ENCODE data around the gene ZNF512. TPM values are rescaled to one million over a fixed set of nuclear protein-coding genes. Genes with fewer than 3 reads are reported as not detected.
"Not testable (repeated sequence)": the region's sequence is repeated elsewhere in the genome, so short reads cannot be mapped to it uniquely, and the experiment has no call there.

The ZNF512 gene
- total and polyA plus RNA-seq, 2 donors (not counting 1 experiment from before 2014, with no cell fraction given) = 33.3 to 72.3 TPM

DNA sequence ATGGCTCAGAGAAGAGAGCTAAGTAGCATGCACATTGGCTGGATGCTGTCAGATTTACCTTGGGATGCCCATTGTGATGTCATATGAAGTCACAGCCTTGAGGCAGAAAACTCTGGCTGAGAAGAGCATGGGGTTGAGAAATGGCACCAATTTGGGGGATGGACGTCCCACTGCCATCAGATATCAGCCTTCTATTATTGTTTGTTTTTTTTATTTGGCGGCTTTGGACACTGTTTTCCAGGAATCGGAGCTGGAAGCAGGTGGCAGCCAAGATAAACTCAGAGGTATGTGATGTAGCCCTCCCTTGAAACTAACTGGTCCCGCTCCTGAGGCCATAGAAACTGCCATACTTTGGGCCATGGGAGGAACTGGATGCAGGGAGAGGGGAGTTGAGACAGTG is 45.6 kb upstream of the ZNF512 start:
- Histone ChIP-seq H3K4me3 (ENCODE audit: control extremely low read depth in 1 of 5, extremely low read depth in 1 of 5, insufficient read depth in 1 of 5, low read depth in 2 of 5, low read length in 4 of 5) (no peak overlapping the region), H3K27ac (ENCODE audit: low read length in 2 of 2) (no peak overlapping the region), H3K9ac (ENCODE audit: low read length) (no peak overlapping the region), H2AFZ (ENCODE audit: insufficient read depth, low read depth, low read length, poor library complexity, severe bottlenecking) (no peak overlapping the region), H4K20me1 (ENCODE audit: control insufficient read depth, insufficient read depth, low read length, poor library complexity, severe bottlenecking) (no peaks in the 10 kb centered on the region), H3K79me2 (ENCODE audit: control insufficient read depth, insufficient read depth, low read length) (no peaks in the 10 kb centered on the region), H3K36me3 (replicated peaks in 1 of 2; ENCODE audit: control extremely low read depth in 1 of 2, control insufficient read depth in 1 of 2, extremely low read depth in 1 of 2, insufficient read depth in 2 of 2, low read length in 1 of 2) (no peaks in the 10 kb centered on the region), H3K27me3 (replicated peaks in 1 of 4; ENCODE audit: control extremely low read depth in 1 of 4, control insufficient read depth in 3 of 4, insufficient read depth in 4 of 4, low read length in 3 of 4) (peaks cover 0 to 3% (median 0%) of the 10 kb centered on the region in 4 experiments), H3K4me2 (replicated peaks; ENCODE audit: low read depth, low read length, poor library complexity, severe bottlenecking) (no peak overlapping the region), H3K9me3 (ENCODE audit: control extremely low read depth in 1 of 3, control insufficient read depth in 2 of 3, insufficient read depth in 1 of 3, low read length in 2 of 3) (no peaks in the 10 kb centered on the region), H3K4me1 (ENCODE audit: control insufficient read depth in 2 of 2, insufficient read depth in 2 of 2, low read length in 2 of 2) (no peaks in the 10 kb centered on the region)
- H3K4me3 Mint-ChIP-seq = no peak overlapping the region
- ATAC-seq (ENCODE audit: low read depth) (no peak), DNase-seq (no peak)
- ChIA-PET POLR2A (no interaction called here), CTCF (no interaction called here)
- intact Hi-C loops (cut with micrococcal nuclease) = no loop called here
- no peak overlapping the region for H3K27ac Mint-ChIP-seq
- 100% methylated on average over 1 of the region's 4 CpGs for WGBS (ENCODE audit: insufficient coverage)
- H3K4me1 Mint-ChIP-seq = no peaks in the 10 kb centered on the region
- peaks cover 29% of the 10 kb centered on the region for H3K27me3 Mint-ChIP-seq
- no peaks in the 10 kb centered on the region for H3K9me3 Mint-ChIP-seq (ENCODE audit: insufficient read depth)
- TF ChIP-seq, protein P1, sequence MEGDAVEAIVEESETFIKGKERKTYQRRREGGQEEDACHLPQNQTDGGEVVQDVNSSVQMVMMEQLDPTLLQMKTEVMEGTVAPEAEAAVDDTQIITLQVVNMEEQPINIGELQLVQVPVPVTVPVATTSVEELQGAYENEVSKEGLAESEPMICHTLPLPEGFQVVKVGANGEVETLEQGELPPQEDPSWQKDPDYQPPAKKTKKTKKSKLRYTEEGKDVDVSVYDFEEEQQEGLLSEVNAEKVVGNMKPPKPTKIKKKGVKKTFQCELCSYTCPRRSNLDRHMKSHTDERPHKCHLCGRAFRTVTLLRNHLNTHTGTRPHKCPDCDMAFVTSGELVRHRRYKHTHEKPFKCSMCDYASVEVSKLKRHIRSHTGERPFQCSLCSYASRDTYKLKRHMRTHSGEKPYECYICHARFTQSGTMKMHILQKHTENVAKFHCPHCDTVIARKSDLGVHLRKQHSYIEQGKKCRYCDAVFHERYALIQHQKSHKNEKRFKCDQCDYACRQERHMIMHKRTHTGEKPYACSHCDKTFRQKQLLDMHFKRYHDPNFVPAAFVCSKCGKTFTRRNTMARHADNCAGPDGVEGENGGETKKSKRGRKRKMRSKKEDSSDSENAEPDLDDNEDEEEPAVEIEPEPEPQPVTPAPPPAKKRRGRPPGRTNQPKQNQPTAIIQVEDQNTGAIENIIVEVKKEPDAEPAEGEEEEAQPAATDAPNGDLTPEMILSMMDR (IDR thresholded peaks at IDR 0.05) = no peak
- no peak for TF ChIP-seq EZH2 (IDR thresholded peaks at IDR 0.05; ENCODE audit: borderline replicate concordance, insufficient read depth, low read depth, low read length, poor library complexity, severe bottlenecking)

DNA sequence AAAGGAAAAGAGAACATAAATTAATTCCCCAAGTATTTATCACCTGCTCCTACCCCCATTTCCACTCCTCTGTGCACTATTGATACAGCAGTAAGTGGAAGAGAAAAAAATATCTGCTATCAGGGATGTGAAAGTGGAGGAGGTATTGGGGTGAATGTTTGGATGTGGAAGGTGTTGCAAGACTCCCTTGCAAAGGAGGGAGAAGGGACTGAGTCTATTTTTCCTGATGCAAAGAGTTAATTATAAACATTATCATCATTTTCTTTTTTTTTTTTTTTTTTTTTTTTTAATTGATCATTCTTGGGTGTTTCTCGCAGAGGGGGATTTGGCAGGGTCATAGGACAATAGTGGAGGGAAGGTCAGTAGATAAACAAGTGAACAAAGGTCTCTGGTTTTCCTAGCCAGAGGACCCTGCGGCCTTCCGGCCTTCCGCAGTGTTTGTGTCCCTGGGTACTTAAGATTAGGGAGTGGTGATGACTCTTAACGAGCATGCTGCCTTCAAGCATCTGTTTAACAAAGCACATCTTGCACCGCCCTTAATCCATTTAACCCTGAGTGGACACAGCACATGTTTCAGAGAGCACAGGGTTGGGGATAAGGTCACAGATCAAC is 43.9 kb upstream of the ZNF512 start:
- H3K27me3 ChIP-seq (replicated peaks in 1 of 4; ENCODE audit: control extremely low read depth in 1 of 4, control insufficient read depth in 3 of 4, insufficient read depth in 4 of 4, low read length in 3 of 4); H3K4me1 ChIP-seq (ENCODE audit: control insufficient read depth in 2 of 2, insufficient read depth in 2 of 2, low read length in 2 of 2); H4K20me1 ChIP-seq (ENCODE audit: control insufficient read depth, insufficient read depth, low read length, poor library complexity, severe bottlenecking); H3K27ac Mint-ChIP-seq; H3K4me3 Mint-ChIP-seq; H3K79me2 ChIP-seq (ENCODE audit: control insufficient read depth, insufficient read depth, low read length); DNase-seq; H3K4me1 Mint-ChIP-seq; H3K4me2 ChIP-seq (replicated peaks; ENCODE audit: low read depth, low read length, poor library complexity, severe bottlenecking); CTCF ChIA-PET; H3K4me3 ChIP-seq (ENCODE audit: control extremely low read depth in 1 of 5, extremely low read depth in 1 of 5, insufficient read depth in 1 of 5, low read depth in 2 of 5, low read length in 4 of 5); H3K27ac ChIP-seq (ENCODE audit: low read length in 2 of 2); H3K9me3 ChIP-seq (ENCODE audit: control extremely low read depth in 1 of 3, control insufficient read depth in 2 of 3, insufficient read depth in 1 of 3, low read length in 2 of 3); H3K36me3 ChIP-seq (replicated peaks in 1 of 2; ENCODE audit: control extremely low read depth in 1 of 2, control insufficient read depth in 1 of 2, extremely low read depth in 1 of 2, insufficient read depth in 2 of 2, low read length in 1 of 2); POLR2A ChIA-PET; H3K9ac ChIP-seq (ENCODE audit: low read length); H2AFZ ChIP-seq (ENCODE audit: insufficient read depth, low read depth, low read length, poor library complexity, severe bottlenecking); H3K9me3 Mint-ChIP-seq (ENCODE audit: insufficient read depth); intact Hi-C loops (cut with micrococcal nuclease); ATAC-seq (ENCODE audit: low read depth): not testable (repeated sequence)
- WGBS (ENCODE audit: insufficient coverage) = no CpG with 5 or more reads among the region's 6 CpGs
- H3K27me3 Mint-ChIP-seq = peaks cover 27% of the 10 kb centered on the region

DNA sequence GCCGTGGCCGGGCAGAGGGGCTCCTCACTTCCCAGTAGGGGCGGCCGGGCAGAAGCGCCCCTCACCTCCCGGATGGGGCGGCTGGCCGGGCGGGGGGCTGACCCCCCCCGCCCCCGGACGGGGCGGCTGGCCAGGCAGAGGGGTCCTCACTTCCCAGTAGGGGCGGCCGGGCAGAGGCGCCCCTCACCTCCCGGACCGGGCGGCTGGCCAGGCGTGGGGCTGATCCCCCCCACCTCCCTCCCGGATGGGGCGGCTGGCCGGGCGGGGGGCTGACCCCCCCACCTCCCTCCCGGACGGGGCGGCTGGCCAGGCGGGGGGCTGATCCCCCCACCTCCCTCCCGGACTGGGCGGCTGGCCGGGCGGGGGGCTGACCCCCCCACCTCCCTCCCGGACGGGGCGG is 43.2 kb upstream of the ZNF512 start:
- H3K9ac ChIP-seq (ENCODE audit: low read length); H2AFZ ChIP-seq (ENCODE audit: insufficient read depth, low read depth, low read length, poor library complexity, severe bottlenecking); H3K4me1 ChIP-seq (ENCODE audit: control insufficient read depth in 2 of 2, insufficient read depth in 2 of 2, low read length in 2 of 2); CTCF ChIA-PET; H3K27ac ChIP-seq (ENCODE audit: low read length in 2 of 2); H3K4me3 ChIP-seq (ENCODE audit: control extremely low read depth in 1 of 5, extremely low read depth in 1 of 5, insufficient read depth in 1 of 5, low read depth in 2 of 5, low read length in 4 of 5); H3K27ac Mint-ChIP-seq; H3K4me2 ChIP-seq (replicated peaks; ENCODE audit: low read depth, low read length, poor library complexity, severe bottlenecking); H3K9me3 Mint-ChIP-seq (ENCODE audit: insufficient read depth); POLR2A ChIA-PET; H3K36me3 ChIP-seq (replicated peaks in 1 of 2; ENCODE audit: control extremely low read depth in 1 of 2, control insufficient read depth in 1 of 2, extremely low read depth in 1 of 2, insufficient read depth in 2 of 2, low read length in 1 of 2); ATAC-seq (ENCODE audit: low read depth); H3K9me3 ChIP-seq (ENCODE audit: control extremely low read depth in 1 of 3, control insufficient read depth in 2 of 3, insufficient read depth in 1 of 3, low read length in 2 of 3); intact Hi-C loops (cut with micrococcal nuclease); H3K4me3 Mint-ChIP-seq; H4K20me1 ChIP-seq (ENCODE audit: control insufficient read depth, insufficient read depth, low read length, poor library complexity, severe bottlenecking); H3K79me2 ChIP-seq (ENCODE audit: control insufficient read depth, insufficient read depth, low read length); DNase-seq; H3K27me3 ChIP-seq (replicated peaks in 1 of 4; ENCODE audit: control extremely low read depth in 1 of 4, control insufficient read depth in 3 of 4, insufficient read depth in 4 of 4, low read length in 3 of 4); H3K4me1 Mint-ChIP-seq: not testable (repeated sequence)
- peaks cover 23% of the 10 kb centered on the region for H3K27me3 Mint-ChIP-seq
- WGBS (ENCODE audit: insufficient coverage) = no CpG with 5 or more reads among the region's 35 CpGs

All from B cell (primary cell).